ENCODE data around the gene FBXO10. TPM values are rescaled to one million over a fixed set of nuclear protein-coding genes. Genes with fewer than 3 reads are reported as not detected.
"Not testable (repeated sequence)": the region's sequence is repeated elsewhere in the genome, so short reads cannot be mapped to it uniquely, and the experiment has no call there.

FBXO10 gene
- total and polyA plus RNA-seq, 5 donors, result 3.5 to 7.8 (median 7.3) TPM

DNA sequence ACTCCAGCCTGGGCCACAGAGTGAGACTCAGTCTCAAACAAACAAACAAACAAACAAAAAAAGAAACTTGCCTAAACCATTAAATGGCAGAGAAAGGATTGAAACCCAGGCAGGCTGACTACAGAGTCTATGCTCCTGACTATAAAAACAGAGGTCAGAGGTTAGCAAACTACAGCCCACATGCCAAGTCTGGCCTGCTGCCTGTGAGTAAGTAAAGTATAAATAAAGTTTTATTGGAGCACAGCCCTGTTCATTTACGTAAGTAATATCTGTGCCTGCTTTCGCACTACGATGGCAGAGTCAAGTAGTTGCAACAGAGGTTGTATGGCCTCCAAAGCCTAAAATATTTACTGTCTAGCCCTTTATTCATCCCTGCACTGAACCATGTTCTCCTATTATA lies 78.9 kb downstream of the FBXO10 start:
- Histone ChIP-seq H3K4me1 (ENCODE audit: control insufficient read depth, insufficient read depth, low read length) (no peaks in the 10 kb centered on the region), H3K9me3 (ENCODE audit: control insufficient read depth, low read length) (no peaks in the 10 kb centered on the region), H3K27ac (ENCODE audit: low read length) (no peak overlapping the region), H3K4me3 (ENCODE audit: low read length) (no peak overlapping the region), H3K27me3 (ENCODE audit: control insufficient read depth, insufficient read depth) (no peaks in the 10 kb centered on the region)
- DNase-seq (no peak), ATAC-seq (no peak)
- WGBS, result 97% methylated on average over 3 of the region's 3 CpGs
- intact Hi-C loops (cut with DNase I), result no loop called here

DNA sequence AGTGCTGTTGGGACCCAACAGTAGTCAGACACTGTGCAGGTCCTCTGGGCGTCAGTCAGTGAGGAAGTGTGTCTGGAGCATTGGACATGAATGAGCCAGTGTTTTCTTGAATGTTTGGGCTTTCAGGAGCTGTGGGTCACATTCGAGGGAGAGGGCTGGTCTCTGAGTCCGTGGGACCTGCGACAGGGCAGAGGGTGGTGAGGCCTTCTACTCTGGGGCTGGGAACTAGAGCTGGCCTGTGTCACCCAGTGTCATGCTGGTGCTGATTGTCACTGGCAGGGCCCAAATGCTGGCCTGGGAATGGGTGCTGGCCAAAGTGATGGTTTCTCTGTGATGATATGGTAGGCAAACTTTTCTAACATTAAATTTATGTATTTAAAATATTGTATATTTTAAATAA lies 80.2 kb downstream of the FBXO10 start:
- Histone ChIP-seq H3K27ac (ENCODE audit: low read length) (no peak overlapping the region), H3K4me1 (ENCODE audit: control insufficient read depth, insufficient read depth, low read length) (no peaks in the 10 kb centered on the region), H3K27me3 (ENCODE audit: control insufficient read depth, insufficient read depth) (no peaks in the 10 kb centered on the region), H3K9me3 (ENCODE audit: control insufficient read depth, low read length) (no peaks in the 10 kb centered on the region), H3K4me3 (ENCODE audit: low read length) (no peak overlapping the region)
- no peak for ATAC-seq
- DNase-seq, result no peak
- WGBS, result 68% methylated on average over 4 of the region's 4 CpGs
- intact Hi-C loops (cut with DNase I), result no loop called here

DNA sequence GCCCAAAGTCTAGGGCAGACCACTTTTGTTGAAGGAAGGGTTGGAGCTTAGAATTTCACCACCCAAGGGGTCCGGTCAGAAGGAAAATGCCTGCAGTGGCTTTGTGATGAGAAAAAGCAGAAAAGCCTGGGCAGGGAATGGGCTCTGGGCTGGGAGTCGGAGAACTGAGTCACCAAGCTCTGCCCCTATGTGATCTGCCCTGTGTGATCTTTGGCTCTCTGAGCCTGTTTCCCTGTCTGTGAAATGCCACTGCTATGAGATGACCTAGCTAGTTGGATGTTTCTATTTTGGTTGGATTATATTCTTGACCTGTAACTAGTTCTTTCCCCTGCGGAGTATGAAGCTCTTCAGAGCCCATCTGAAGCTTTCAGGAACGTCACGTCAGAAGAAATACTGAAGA lies 80.6 kb downstream of the FBXO10 start:
- 90% methylated on average over 5 of the region's 5 CpGs for WGBS
- no peak for ATAC-seq

DNA sequence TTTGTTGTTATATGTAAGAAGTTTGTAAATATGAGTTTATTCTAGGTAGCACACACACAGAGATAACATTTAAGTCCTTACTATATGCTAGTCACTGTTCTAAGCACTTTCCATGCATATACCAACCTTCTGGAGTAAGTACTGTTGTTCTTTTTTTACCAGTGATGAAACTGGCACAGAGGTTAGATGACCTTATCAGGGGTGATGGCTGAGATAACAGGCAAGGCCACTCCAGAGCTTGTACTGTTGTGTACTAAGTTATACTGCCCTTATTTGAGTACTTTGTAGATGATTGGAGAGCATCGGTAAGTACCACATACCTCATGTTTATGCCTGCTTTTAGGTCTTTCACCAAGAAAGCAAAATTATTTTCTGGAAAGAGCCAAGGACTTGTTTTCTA lies 84.2 kb downstream of the FBXO10 start:
- no peaks in the 10 kb centered on the region for H3K9me3 ChIP-seq (ENCODE audit: control insufficient read depth, low read length)
- no peak for DNase-seq
- WGBS, result 94% methylated on average over 1 of the region's 1 CpG
- no peak for ATAC-seq
- H3K27ac ChIP-seq (ENCODE audit: low read length), result no peak overlapping the region
- H3K4me1 ChIP-seq (ENCODE audit: control insufficient read depth, insufficient read depth, low read length), result peaks cover 4% of the 10 kb centered on the region
- intact Hi-C loops (cut with DNase I), result no loop called here
- no peaks in the 10 kb centered on the region for H3K27me3 ChIP-seq (ENCODE audit: control insufficient read depth, insufficient read depth)
- H3K4me3 ChIP-seq (ENCODE audit: low read length), result no peak overlapping the region

More for the DNA sequence above, 80.6 kb downstream of the FBXO10 start:
- Histone ChIP-seq H3K9me3 (ENCODE audit: control insufficient read depth, low read length) (no peaks in the 10 kb centered on the region), H3K27me3 (ENCODE audit: control insufficient read depth, insufficient read depth) (no peaks in the 10 kb centered on the region), H3K27ac (ENCODE audit: low read length) (no peak overlapping the region), H3K4me3 (ENCODE audit: low read length) (no peak overlapping the region), H3K4me1 (ENCODE audit: control insufficient read depth, insufficient read depth, low read length) (no peaks in the 10 kb centered on the region)
- no peak for DNase-seq
- intact Hi-C loops (cut with DNase I), result no loop called here

DNA sequence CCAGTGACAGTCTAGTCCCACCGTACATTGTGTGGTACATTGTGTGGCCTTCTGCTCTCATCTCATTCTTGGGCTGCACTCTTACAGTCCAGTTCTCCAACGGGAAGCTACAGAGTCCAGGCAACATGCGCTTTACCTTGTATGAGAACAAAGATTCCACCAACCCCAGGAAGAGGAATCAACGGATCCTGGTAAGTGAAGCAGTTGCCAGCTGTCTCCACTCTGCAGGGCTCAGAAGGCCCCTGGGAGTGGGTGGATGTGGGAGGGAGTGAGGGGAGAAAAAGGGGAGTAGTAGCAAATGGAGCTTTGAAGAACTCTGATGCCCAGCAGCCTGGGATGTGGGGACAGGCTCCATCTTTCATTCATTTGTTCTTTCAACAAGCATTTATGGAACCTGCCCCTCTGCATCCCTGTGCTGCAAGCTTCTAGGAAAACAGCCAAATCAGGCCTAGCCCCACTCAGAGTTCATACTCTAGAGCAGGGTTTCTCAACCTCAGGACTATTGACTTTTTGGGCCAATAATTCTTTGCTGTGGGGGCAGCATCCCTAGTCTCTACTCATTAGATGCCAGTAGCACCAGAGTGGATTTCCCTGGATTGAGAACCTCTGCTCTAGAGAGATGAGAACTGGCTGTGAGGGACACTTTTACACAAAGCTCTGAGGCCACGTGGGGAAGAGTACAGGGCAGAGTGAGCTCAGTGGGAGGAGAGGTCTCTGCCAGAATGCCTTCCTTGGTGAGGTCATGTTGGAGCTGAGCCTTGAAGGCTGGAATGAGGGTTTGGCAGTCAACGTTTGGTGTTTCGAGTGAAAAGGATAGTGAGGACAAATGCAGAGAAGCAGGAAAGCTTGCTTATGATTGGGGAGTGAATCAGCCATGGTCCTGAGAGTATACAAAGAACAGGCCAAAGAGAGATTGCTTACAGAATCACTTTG lies 89.3 kb downstream of the FBXO10 start:
- peak; percentile 67 to 78 for ATAC-seq
- H3K27me3 ChIP-seq (ENCODE audit: control insufficient read depth, insufficient read depth), result no peaks in the 10 kb centered on the region
- no peaks in the 10 kb centered on the region for H3K9me3 ChIP-seq (ENCODE audit: control insufficient read depth, low read length)
- 15% methylated on average over 7 of the region's 7 CpGs for WGBS
- intact Hi-C loops (cut with DNase I), result no loop called here
- peak overlapping the region; percentile 27 for H3K27ac ChIP-seq (ENCODE audit: low read length)
- H3K4me3 ChIP-seq (ENCODE audit: low read length), result peak overlapping the region; percentile 43
- DNase-seq, result peak; percentile 68 to 77 (median 76)
- H3K4me1 ChIP-seq (ENCODE audit: control insufficient read depth, insufficient read depth, low read length), result peaks cover 10% of the 10 kb centered on the region

DNA sequence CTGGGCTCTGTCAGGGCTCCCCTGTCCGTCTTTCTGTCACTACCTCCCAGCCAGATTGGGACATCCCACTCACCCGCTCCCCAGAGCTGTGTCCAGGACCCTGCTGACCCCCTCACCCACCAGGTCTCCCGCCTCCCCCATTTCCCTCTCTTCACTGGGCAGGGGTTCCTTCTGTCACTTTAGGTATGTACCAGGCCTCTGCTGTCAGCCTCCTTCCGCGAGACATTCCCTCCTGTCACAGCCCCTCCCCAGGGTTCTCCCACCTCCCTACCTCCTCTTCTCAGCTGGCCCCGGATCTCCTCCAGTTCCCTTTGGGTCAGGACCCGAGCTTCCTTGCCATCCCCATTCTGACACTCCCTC lies 89.9 kb downstream of the FBXO10 start:
- intact Hi-C loops (cut with DNase I), result no loop called here
- peaks cover 10% of the 10 kb centered on the region for H3K4me1 ChIP-seq (ENCODE audit: control insufficient read depth, insufficient read depth, low read length)
- no peak for DNase-seq
- H3K9me3 ChIP-seq (ENCODE audit: control insufficient read depth, low read length), result no peaks in the 10 kb centered on the region
- WGBS, result 6% methylated on average over 7 of the region's 7 CpGs
- H3K27me3 ChIP-seq (ENCODE audit: control insufficient read depth, insufficient read depth), result no peaks in the 10 kb centered on the region
- H3K4me3 ChIP-seq (ENCODE audit: low read length), result peak overlapping the region; percentile 43
- H3K27ac ChIP-seq (ENCODE audit: low read length), result peak overlapping the region; percentile 27
- ATAC-seq, result no peak

DNA sequence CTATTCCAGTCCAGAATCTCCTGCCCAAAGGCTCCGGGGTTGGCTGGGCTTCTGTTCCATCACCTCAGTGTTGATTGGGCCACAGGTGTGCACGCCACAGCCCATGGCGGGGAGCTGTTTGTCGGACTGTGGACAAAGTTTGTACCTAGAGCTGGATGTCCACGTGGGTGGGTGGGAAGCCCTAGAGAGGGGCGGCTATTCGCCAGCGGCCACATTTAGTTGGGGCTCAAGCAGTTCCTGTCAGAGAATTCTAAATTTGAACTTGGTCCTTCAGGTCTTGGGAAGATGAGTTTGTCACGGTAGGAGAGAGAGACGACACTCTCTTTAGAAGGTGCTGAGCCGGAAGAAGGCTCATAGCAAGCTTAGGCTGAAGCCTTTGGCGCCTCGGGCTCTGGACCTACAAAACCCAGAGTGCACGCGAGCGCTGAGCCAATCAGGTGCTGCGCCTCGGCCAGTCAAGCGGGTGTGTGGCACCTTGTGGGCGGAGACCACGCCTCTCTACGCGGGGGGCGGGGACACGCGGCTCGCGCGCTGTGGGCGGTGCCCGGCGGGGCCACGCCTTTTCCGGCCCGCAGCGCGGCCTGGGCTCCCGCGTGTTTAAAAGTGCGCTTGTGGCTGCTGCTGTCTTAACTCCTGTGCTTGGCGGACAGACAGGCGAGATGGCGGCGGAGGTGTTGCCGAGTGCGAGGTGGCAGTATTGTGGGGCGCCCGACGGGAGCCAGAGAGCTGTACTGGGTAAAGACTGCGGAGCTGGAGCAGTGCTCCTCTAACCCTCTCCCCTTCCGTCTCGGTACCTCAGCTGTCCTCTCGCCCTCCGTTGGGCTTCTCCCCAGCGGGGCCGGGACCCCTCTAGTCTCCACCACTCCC lies 90.6 kb downstream of the FBXO10 start, which contains the start of gene POLR1E:
Gene POLR1E, plus strand, starts transcription at position 560 of the 867 bp plus-strand sequence. Its CDS starts 100 bp downstream, at position 660.
- WGBS, result 3% methylated on average over 56 of the region's 56 CpGs

DNA sequence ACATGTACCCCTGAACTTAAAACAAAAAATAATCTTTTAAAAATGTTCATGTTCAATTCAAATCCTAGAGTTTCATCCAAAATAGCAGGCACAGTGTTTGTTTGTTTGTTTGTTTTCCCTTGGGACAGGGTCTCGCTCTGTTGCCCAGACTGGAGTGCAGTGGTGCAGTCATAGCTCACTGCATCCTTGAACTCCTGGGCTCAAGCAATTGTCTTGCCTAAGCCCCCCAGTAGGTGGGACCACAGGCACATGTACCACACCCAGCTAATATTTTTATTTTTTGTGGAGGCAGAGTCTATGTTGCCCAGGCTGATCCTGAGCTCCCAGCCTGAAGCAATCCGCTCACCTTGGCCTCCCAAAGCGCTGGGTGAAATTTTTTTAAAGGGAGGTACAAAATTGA lies 95.4 kb downstream of the FBXO10 start:
- 83% methylated on average over 3 of the region's 3 CpGs for WGBS
- no peaks in the 10 kb centered on the region for H3K27me3 ChIP-seq (ENCODE audit: control insufficient read depth, insufficient read depth)
- H3K27ac ChIP-seq (ENCODE audit: low read length), result no peak overlapping the region
- ATAC-seq, result no peak
- DNase-seq, result no peak
- H3K9me3 ChIP-seq (ENCODE audit: control insufficient read depth, low read length), result no peaks in the 10 kb centered on the region
- H3K4me3 ChIP-seq (ENCODE audit: low read length), result no peak overlapping the region
- no peaks in the 10 kb centered on the region for H3K4me1 ChIP-seq (ENCODE audit: control insufficient read depth, insufficient read depth, low read length)
- intact Hi-C loops (cut with DNase I), result loop anchor here in 1 of 4 donors (5.0 kb wide), 1 partner anchor 112 kb away; the partner anchor contains the start of gene TOMM5

More for the DNA sequence above, 90.6 kb downstream of the FBXO10 start, which contains the start of gene POLR1E:
- H3K27ac ChIP-seq (ENCODE audit: low read length), result peak within 1 kb of the TSS; percentile 27
- H3K4me1 ChIP-seq (ENCODE audit: control insufficient read depth, insufficient read depth, low read length), result peaks cover 10% of the 10 kb centered on the region
- peak within 1 kb of the TSS; percentile 43 for H3K4me3 ChIP-seq (ENCODE audit: low read length)
- ATAC-seq (peak; percentile 98 to 99), DNase-seq (peak; percentile 94 to 98 (median 97))
- no peaks in the 10 kb centered on the region for H3K9me3 ChIP-seq (ENCODE audit: control insufficient read depth, low read length)
- intact Hi-C loops (cut with DNase I), result no loop called here
- no peaks in the 10 kb centered on the region for H3K27me3 ChIP-seq (ENCODE audit: control insufficient read depth, insufficient read depth)

DNA sequence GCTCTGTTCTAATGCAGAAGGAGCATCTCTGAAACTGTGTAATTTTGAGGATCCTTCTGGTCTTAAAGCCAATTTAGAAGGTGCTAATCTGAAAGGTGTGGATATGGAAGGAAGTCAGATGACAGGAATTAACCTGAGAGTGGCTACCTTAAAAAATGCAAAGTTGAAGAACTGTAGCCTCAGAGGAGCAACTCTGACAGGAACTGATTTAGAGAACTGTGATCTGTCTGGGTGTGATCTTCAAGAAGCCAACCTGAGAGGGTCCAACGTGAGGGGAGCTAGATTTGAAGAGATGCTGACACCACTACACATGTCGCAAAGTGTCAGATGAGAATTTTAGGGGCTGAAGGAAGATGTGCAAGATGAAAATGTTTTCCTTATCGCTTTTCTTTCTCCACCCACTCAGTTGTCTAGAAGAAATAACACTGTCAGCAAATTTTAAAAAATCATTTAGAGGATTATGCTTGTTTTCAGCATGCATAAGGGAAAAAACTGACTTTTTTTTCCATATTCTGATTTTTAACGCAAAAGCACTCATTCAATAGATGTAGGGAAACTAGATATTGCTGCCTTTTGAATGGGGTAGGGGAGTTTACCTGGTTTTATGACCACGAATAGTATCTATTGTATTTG lies 98.1 kb downstream of the FBXO10 start:
- H3K4me1 ChIP-seq (ENCODE audit: control insufficient read depth, insufficient read depth, low read length); DNase-seq; ATAC-seq; H3K9me3 ChIP-seq (ENCODE audit: control insufficient read depth, low read length); intact Hi-C loops (cut with DNase I); H3K4me3 ChIP-seq (ENCODE audit: low read length); H3K27ac ChIP-seq (ENCODE audit: low read length); H3K27me3 ChIP-seq (ENCODE audit: control insufficient read depth, insufficient read depth): not testable (repeated sequence)
- WGBS, result 59% methylated on average over 5 of the region's 5 CpGs

DNA sequence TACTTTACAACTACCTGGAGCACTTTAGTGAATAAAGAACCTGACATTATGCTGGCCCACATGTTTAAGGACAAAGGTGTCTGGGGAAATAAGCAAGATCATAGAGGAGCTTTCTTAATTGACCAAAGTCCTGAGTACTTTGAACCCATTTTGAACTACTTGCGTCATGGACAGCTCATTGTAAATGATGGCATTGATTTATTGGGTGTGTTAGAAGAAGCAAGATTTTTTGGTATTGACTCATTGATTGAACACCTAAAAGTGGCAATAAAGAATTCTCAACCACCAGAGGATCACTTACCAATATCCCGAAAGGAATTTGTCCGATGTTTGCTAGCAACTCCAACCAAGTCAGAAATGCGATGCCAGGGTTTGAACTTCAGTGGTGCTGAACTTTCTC lies 98.7 kb downstream of the FBXO10 start:
- H3K4me3 ChIP-seq (ENCODE audit: low read length); H3K27ac ChIP-seq (ENCODE audit: low read length); H3K4me1 ChIP-seq (ENCODE audit: control insufficient read depth, insufficient read depth, low read length); ATAC-seq; DNase-seq; H3K9me3 ChIP-seq (ENCODE audit: control insufficient read depth, low read length); intact Hi-C loops (cut with DNase I); H3K27me3 ChIP-seq (ENCODE audit: control insufficient read depth, insufficient read depth): not testable (repeated sequence)
- WGBS, result 96% methylated on average over 4 of the region's 4 CpGs
